ENCODE results near the gene CPA3.

DNA sequence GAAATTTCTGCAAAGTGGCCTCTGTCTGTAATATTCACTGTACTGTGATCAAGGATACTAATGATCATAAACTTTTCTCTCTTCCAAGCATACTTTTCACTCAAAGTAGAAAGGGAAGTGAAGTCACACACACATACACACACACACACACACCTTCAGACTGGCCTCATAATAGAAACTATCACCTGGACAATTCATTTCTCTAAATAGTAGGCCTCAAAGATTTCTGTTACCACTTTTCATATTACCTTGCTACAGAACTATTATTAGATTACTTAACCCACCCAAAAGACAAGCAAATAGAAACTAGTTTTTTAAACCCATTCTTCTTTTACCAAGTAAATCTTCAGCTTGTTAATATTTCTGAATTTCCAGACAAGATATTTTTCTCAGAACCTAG is 25.3 kb upstream of the CPA3 start:
- TF ChIP-seq EZH2phosphoT487 (IDR thresholded peaks at IDR 0.05; ENCODE audit: insufficient read depth, low read depth): no peak
- no peak for TF ChIP-seq EZH2 (IDR thresholded peaks at IDR 0.05; ENCODE audit: insufficient read depth, poor library complexity, severe bottlenecking)

Data from GM23248 (cell line).